CD4-positive, alpha-beta memory T cell (primary cell): ENCODE results near the gene EPS8L1. TPM values are rescaled to one million over a fixed set of nuclear protein-coding genes. Genes with fewer than 3 reads are reported as not detected.

Source experiments
- CTCF ChIA-PET: fragments of 350-600 bp; sonication (Branson Sonifier 250); formaldehyde crosslinking; loops from one replicate; lab custom pipeline; 2021; ENCODE audit warnings: inconsistent platforms; ENCODE audit not compliant: partially characterized antibody; lab: Charles Lee
- POLR2A ChIA-PET: fragments of 350-600 bp; sonication (Branson Sonifier 250); formaldehyde crosslinking; loops from one replicate; lab custom pipeline; 2021; ENCODE audit not compliant: partially characterized antibody; lab: Charles Lee
- DNase-seq, 5 donors: peaks; one replicate each; pipeline versions ENCODE4 v3.0.0 to v3.0.0-alpha.2; 2020 to 2022; ENCODE audit warnings: mixed read lengths in 1 of 5
- H3K27ac ChIP-seq: one replicate; pipeline ENCODE4 v1.7.0; 2013; ENCODE audit warnings: low read depth, low read length
- H3K27me3 ChIP-seq: 2 replicates; pipeline ENCODE4 v1.7.0; 2013; ENCODE audit warnings: mild to moderate bottlenecking, low read length, moderate library complexity; ENCODE audit not compliant: insufficient read depth
- H3K36me3 ChIP-seq: 2 replicates; pipeline ENCODE4 v1.7.0; 2013; ENCODE audit warnings: mild to moderate bottlenecking, low read length, moderate library complexity; ENCODE audit not compliant: insufficient read depth
- H3K4me1 ChIP-seq: 2 replicates; pipeline ENCODE4 v1.7.0; 2013; ENCODE audit warnings: mild to moderate bottlenecking, low read length, moderate library complexity; ENCODE audit not compliant: insufficient read depth
- H3K4me3 ChIP-seq, 2 donors: one replicate each; pipeline ENCODE4 v1.7.0; 2013; ENCODE audit warnings: low read length in 2 of 2, mild to moderate bottlenecking in 1 of 2
- H3K9me3 ChIP-seq, 2 donors: one replicate each; pipeline ENCODE4 v1.7.0; 2013; ENCODE audit warnings: low read length in 2 of 2, control low read depth in 1 of 2; ENCODE audit not compliant: control insufficient read depth in 1 of 2
- H3K27ac Mint-ChIP-seq, 7 donors: one replicate each; pipeline ENCODE4 v1.8.0; 2020 to 2021; ENCODE audit warnings: mixed read lengths in 7 of 7, mild to moderate bottlenecking in 6 of 7, inconsistent platforms in 3 of 7, moderate library complexity in 3 of 7
- H3K27me3 Mint-ChIP-seq, 2 donors: one replicate each; pipeline ENCODE4 v1.8.0; 2020 to 2021; ENCODE audit warnings: mixed read lengths in 2 of 2
- H3K36me3 Mint-ChIP-seq, 2 donors: one replicate each; pipeline ENCODE4 v1.8.0; 2020 to 2021; ENCODE audit warnings: mixed read lengths in 2 of 2, inconsistent platforms in 1 of 2, mild to moderate bottlenecking in 1 of 2
- H3K4me1 Mint-ChIP-seq, 4 donors: one replicate each; pipeline ENCODE4 v1.8.0; 2020 to 2021; ENCODE audit warnings: mixed read lengths in 4 of 4, mild to moderate bottlenecking in 1 of 4
- H3K4me3 Mint-ChIP-seq, 8 donors: one replicate each; pipeline ENCODE4 v1.8.0; 2020 to 2021; ENCODE audit warnings: mixed read lengths in 8 of 8, mild to moderate bottlenecking in 7 of 8, moderate library complexity in 6 of 8, inconsistent platforms in 3 of 8
- H3K9me3 Mint-ChIP-seq, 8 donors: one replicate each; pipeline ENCODE4 v1.8.0; 2020 to 2021; ENCODE audit warnings: mixed read lengths in 8 of 8, mild to moderate bottlenecking in 5 of 8, inconsistent platforms in 3 of 8, moderate library complexity in 1 of 8
- intact Hi-C: fragments of 100-400 bp; cut with micrococcal nuclease; formaldehyde crosslinking; loops from one replicate; pipeline ENCODE4 v1.15.1; 2023
- polyA plus RNA-seq, 2 donors: library from polyadenylated mRNA; unstranded; fragments of 300-500 nt; fragmentation: Illumina TruSeq; gene quantifications; one replicate each; pipeline ENCODE4 v1.2.3, GENCODE V29; 2021
- total RNA-seq, 2 experiments: library from RNA; stranded (reverse); gene quantifications; one replicate each; pipeline ENCODE4 v1.2.3, GENCODE V29; 2021

The EPS8L1 gene
- total and polyA plus RNA-seq, 4 experiments from 2014 or later = 0.45 to 2.2 (median 1.1) TPM

- H3K27me3 ChIP-seq = no peaks in the 10 kb centered on the region
- H3K4me3 ChIP-seq = no peak overlapping the region
- POLR2A ChIA-PET = no interaction called here
- intact Hi-C loops = no loop called here
- peaks cover 1 to 10% (median 5%) of the 10 kb centered on the region in 4 donors for H3K4me1 Mint-ChIP-seq
- peak overlapping the region in 2 of 7 donors; percentile 48 to 65 for H3K27ac Mint-ChIP-seq
- peaks cover 32 to 39% of the 10 kb centered on the region in 2 donors for H3K36me3 Mint-ChIP-seq
- H3K9me3 Mint-ChIP-seq = peaks cover 0 to 2% (median 0%) of the 10 kb centered on the region in 8 donors
- DNase-seq = no peak
- CTCF ChIA-PET = no interaction called here
- peaks cover 5% of the 10 kb centered on the region for H3K4me1 ChIP-seq
- peak overlapping the region in 1 of 8 donors; percentile 73 for H3K4me3 Mint-ChIP-seq
- no peaks in the 10 kb centered on the region for H3K9me3 ChIP-seq
- H3K27me3 Mint-ChIP-seq = no peaks in the 10 kb centered on the region
- no peaks in the 10 kb centered on the region for H3K36me3 ChIP-seq
- no peak overlapping the region for H3K27ac ChIP-seq
Measured at GRCh38 chr19:55109527-55110291, 34.0 kb downstream of the EPS8L1 start.

GRCh38 chr19:55111238-55111831, 35.7 kb downstream of the EPS8L1 start:
- Histone ChIP-seq H3K4me1 (peaks cover 20% of the 10 kb centered on the region), H3K9me3 (no peaks in the 10 kb centered on the region), H3K27me3 (no peaks in the 10 kb centered on the region), H3K4me3 (no peak overlapping the region), H3K27ac (no peak overlapping the region), H3K36me3 (no peaks in the 10 kb centered on the region)
- Mint-ChIP-seq H3K4me1 (peaks cover 7 to 26% (median 15%) of the 10 kb centered on the region in 4 donors), H3K4me3 (no peak overlapping the region), H3K27ac (no peak overlapping the region), H3K27me3 (no peaks in the 10 kb centered on the region), H3K9me3 (peaks cover 0 to 4% (median 0%) of the 10 kb centered on the region in 8 donors), H3K36me3 (peaks cover 26 to 33% of the 10 kb centered on the region in 2 donors)
- POLR2A ChIA-PET = no interaction called here
- CTCF ChIA-PET = no interaction called here
- no peak for DNase-seq
- intact Hi-C loops = no loop called here

- peaks cover 20% of the 10 kb centered on the region for H3K4me1 ChIP-seq
- no peaks in the 10 kb centered on the region for H3K27me3 ChIP-seq
- POLR2A ChIA-PET = no interaction called here
- H3K4me1 Mint-ChIP-seq = peaks cover 7 to 31% (median 17%) of the 10 kb centered on the region in 4 donors
- no peaks in the 10 kb centered on the region for H3K27me3 Mint-ChIP-seq
- no peak overlapping the region for H3K27ac Mint-ChIP-seq
- H3K36me3 ChIP-seq = no peaks in the 10 kb centered on the region
- no peaks in the 10 kb centered on the region for H3K9me3 ChIP-seq
- CTCF ChIA-PET = no interaction called here
- peaks cover 19 to 33% of the 10 kb centered on the region in 2 donors for H3K36me3 Mint-ChIP-seq
- H3K9me3 Mint-ChIP-seq = peaks cover 0 to 3% (median 0%) of the 10 kb centered on the region in 8 donors
- H3K4me3 ChIP-seq = no peak overlapping the region
- DNase-seq = no peak
- intact Hi-C loops = no loop called here
- no peak overlapping the region for H3K27ac ChIP-seq
- H3K4me3 Mint-ChIP-seq = no peak overlapping the region
Measured at GRCh38 chr19:55112246-55112776, 36.6 kb downstream of the EPS8L1 start.

GRCh38 chr19:55112777-55113569, 37.3 kb downstream of the EPS8L1 start:
- H3K9me3 ChIP-seq = no peaks in the 10 kb centered on the region
- peaks cover 0 to 3% (median 0%) of the 10 kb centered on the region in 8 donors for H3K9me3 Mint-ChIP-seq
- no peak overlapping the region for H3K4me3 ChIP-seq
- H3K4me3 Mint-ChIP-seq = peak overlapping the region in 1 of 8 donors; percentile 17
- ChIA-PET CTCF (interaction anchor here (1.6 kb wide), 1 partner anchor 25 kb away, joined by 3 read pairs; no protein-coding TSS in a partner anchor), POLR2A (no interaction called here)
- H3K27ac ChIP-seq = no peak overlapping the region
- no peak for DNase-seq
- H3K4me1 ChIP-seq = peaks cover 20% of the 10 kb centered on the region
- H3K4me1 Mint-ChIP-seq = peaks cover 10 to 36% (median 22%) of the 10 kb centered on the region in 4 donors
- no peaks in the 10 kb centered on the region for H3K27me3 ChIP-seq
- intact Hi-C loops = no loop called here
- H3K36me3 Mint-ChIP-seq = peaks cover 16 to 37% of the 10 kb centered on the region in 2 donors
- peaks cover 0 to 3% of the 10 kb centered on the region in 2 donors for H3K27me3 Mint-ChIP-seq
- no peak overlapping the region for H3K27ac Mint-ChIP-seq
- H3K36me3 ChIP-seq = no peaks in the 10 kb centered on the region

GRCh38 chr19:55113570-55114039, 37.9 kb downstream of the EPS8L1 start:
- Histone ChIP-seq H3K27ac (no peak overlapping the region), H3K4me1 (peaks cover 27% of the 10 kb centered on the region), H3K36me3 (no peaks in the 10 kb centered on the region), H3K27me3 (no peaks in the 10 kb centered on the region), H3K4me3 (no peak overlapping the region), H3K9me3 (no peaks in the 10 kb centered on the region)
- Mint-ChIP-seq H3K36me3 (peaks cover 12 to 36% of the 10 kb centered on the region in 2 donors), H3K4me1 (peaks cover 10 to 43% (median 24%) of the 10 kb centered on the region in 4 donors), H3K4me3 (peak overlapping the region in 1 of 8 donors; percentile 42), H3K9me3 (peaks cover 0 to 3% (median 0%) of the 10 kb centered on the region in 8 donors), H3K27me3 (peaks cover 0 to 3% of the 10 kb centered on the region in 2 donors), H3K27ac (peak overlapping the region in 4 of 7 donors; percentile 13 to 69 (median 48))
- CTCF ChIA-PET = interaction anchor here (1.6 kb wide), 1 partner anchor 26 kb away, joined by 3 read pairs; no protein-coding TSS in a partner anchor
- intact Hi-C loops = no loop called here
- POLR2A ChIA-PET = no interaction called here
- peak in 1 of 5 donors; percentile 9 for DNase-seq

GRCh38 chr19:55114566-55115145, 39.0 kb downstream of the EPS8L1 start:
- Histone ChIP-seq H3K9me3 (no peaks in the 10 kb centered on the region), H3K27ac (no peak overlapping the region), H3K4me1 (peaks cover 31% of the 10 kb centered on the region), H3K4me3 (no peak overlapping the region), H3K36me3 (no peaks in the 10 kb centered on the region), H3K27me3 (no peaks in the 10 kb centered on the region)
- ChIA-PET CTCF (interaction anchor here (1.6 kb wide), 1 partner anchor 27 kb away, joined by 3 read pairs; no protein-coding TSS in a partner anchor), POLR2A (no interaction called here)
- peak overlapping the region in 7 of 8 donors; percentile 31 to 93 (median 64) for H3K4me3 Mint-ChIP-seq
- H3K9me3 Mint-ChIP-seq = peaks cover 0 to 3% (median 0%) of the 10 kb centered on the region in 8 donors
- intact Hi-C loops = loop anchor here (5.0 kb wide), 2 partner anchors 143 to 528 kb away; partner anchors contain the start of genes PPP6R1, ZNF580 and ZNF581
- peaks cover 5 to 27% of the 10 kb centered on the region in 2 donors for H3K36me3 Mint-ChIP-seq
- no peak for DNase-seq
- H3K4me1 Mint-ChIP-seq = peaks cover 15 to 53% (median 32%) of the 10 kb centered on the region in 4 donors
- peaks cover 2 to 3% of the 10 kb centered on the region in 2 donors for H3K27me3 Mint-ChIP-seq
- peak overlapping the region in 4 of 7 donors; percentile 74 to 97 (median 84) for H3K27ac Mint-ChIP-seq
